GM12892 (cell line): ENCODE data around the gene HTR6.

ENCODE experiments used
- DNase-seq: peaks from one replicate; pipeline ENCODE4 v3.0.0; 2011; ENCODE audit not compliant: insufficient read length
- FAIRE-seq: peaks from 2 replicates; lab custom pipeline; 2011; peaks lifted over from hg19 to GRCh38; lab: Jason Lieb, UNC
- POLR2A ChIP-seq: IDR thresholded peaks from 2 replicates; pipeline ENCODE4 v1.6.1; 2011; ENCODE audit warnings: low read depth, low read length, control low read depth
- POLR2AphosphoS5 ChIP-seq: IDR thresholded peaks from 2 replicates; pipeline ENCODE4 v1.6.1; 2011; ENCODE audit warnings: low read depth, low read length, control low read depth
- TAF1 ChIP-seq: IDR thresholded peaks from 2 replicates; pipeline ENCODE4 v1.6.1; 2011; ENCODE audit warnings: low read depth, mild to moderate bottlenecking, control low read depth, low read length, borderline replicate concordance

Gene HTR6

DNA sequence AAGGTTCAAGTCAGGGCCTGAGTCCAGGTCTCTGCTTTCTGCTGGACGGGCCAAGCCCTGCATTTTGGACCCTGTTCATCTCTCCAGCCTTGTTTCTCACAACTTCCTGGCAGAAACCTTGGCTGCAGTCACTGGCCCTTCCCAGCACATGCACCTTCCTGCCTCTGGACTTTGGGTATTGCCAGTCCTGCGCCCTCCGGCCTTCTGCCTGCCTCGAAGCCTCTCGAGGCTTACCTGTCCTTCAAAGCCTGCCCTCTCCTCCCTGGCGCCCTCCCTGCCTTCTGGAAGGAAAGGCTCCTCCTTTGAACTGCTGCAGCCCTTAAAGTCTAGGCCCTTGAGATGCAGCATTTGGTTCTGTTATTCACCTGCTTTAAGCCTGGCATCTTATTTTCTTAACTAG lies 52.8 kb downstream of the HTR6 start:
- TF ChIP-seq TAF1 (no peak), POLR2A (no peak), POLR2AphosphoS5 (no peak)
- FAIRE-seq (no peak), DNase-seq (no peak)

DNA sequence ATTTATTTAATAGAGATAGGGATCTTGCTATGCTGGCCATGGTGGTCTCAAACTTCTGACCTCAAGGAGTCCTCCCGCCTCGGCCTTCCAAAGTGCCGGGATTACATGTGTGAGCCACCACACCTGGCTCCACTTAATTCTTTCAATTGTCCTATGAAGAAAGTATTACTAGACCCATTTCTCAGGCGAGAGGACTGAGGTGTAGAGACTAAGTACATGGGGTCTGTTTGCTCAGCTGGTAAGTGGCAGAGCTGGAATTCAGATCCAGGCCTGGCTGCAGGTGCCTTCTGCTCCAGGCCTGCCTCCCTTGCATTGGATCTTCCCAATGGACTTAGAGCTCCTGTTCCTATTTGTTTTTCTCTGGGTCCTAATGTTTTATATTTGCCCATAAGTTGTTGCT lies 55.5 kb downstream of the HTR6 start:
- TF ChIP-seq POLR2AphosphoS5 = no peak
- TF ChIP-seq TAF1 = no peak
- TF ChIP-seq POLR2A = no peak
- FAIRE-seq = no peak
- no peak for DNase-seq

DNA sequence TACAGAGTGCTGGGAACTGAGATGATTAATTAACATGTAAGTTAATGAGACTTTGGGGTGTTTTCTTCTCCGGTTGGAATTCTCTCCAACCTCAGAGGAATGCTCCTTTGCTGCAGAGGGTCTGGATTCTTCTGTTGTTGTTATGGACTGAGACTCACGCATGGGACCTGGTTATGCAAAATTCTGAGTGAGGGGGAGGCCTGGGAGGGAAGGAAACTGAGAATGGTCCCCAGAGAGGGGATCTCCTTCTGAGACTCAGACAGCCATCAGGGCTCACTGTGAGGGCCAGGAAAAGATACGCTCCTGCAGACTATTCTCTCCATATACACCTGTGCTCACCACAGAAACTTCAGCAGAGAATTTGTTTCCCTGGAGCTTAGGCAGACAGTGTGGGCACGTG lies 56.3 kb downstream of the HTR6 start:
- FAIRE-seq = no peak
- DNase-seq = no peak
- TF ChIP-seq POLR2A (no peak), POLR2AphosphoS5 (no peak), TAF1 (no peak)

DNA sequence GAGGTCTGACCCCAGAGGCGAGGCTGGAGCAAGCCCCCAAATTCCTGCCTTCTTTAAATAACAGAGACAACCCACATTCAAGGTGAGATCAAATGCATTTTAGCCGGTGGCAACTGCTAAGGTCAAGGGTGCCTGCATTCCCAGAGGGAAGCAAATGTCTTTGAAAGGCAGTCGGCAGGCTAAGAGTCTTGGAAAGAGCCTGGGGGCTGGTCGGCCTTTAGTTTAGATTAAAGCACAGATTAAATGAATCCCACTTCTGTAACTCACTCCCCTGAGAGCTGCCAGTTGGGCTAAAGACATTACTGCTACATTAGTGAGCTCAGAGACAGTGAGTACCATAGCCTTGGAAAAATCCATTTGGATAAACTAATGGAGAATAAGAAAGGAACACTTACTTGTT lies 59.2 kb downstream of the HTR6 start:
- no peak for FAIRE-seq
- no peak for DNase-seq
- TF ChIP-seq POLR2AphosphoS5 = no peak
- TF ChIP-seq POLR2A = no peak
- TF ChIP-seq TAF1 = no peak

DNA sequence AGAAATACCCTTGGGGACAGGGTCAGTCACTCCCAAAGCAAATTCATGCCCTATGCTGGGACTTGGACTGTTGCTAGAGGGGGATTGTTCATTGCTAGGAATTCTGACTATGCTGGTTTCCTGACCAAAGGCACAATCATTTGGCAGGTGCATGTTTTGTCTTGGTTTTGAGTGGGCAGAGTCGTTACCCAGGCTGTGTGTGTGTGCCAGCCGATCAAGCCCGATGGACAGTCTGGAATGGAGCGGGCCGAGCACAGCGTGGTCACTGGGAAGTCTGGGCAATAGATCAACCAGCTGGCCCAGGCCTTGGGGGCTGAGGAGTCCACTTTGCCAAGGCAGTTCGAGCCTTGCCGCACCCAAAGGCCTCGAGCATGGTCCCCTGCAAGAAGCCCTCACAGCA lies 60.9 kb downstream of the HTR6 start:
- DNase-seq (no peak), FAIRE-seq (no peak)
- TF ChIP-seq POLR2A (no peak), TAF1 (no peak), POLR2AphosphoS5 (no peak)

DNA sequence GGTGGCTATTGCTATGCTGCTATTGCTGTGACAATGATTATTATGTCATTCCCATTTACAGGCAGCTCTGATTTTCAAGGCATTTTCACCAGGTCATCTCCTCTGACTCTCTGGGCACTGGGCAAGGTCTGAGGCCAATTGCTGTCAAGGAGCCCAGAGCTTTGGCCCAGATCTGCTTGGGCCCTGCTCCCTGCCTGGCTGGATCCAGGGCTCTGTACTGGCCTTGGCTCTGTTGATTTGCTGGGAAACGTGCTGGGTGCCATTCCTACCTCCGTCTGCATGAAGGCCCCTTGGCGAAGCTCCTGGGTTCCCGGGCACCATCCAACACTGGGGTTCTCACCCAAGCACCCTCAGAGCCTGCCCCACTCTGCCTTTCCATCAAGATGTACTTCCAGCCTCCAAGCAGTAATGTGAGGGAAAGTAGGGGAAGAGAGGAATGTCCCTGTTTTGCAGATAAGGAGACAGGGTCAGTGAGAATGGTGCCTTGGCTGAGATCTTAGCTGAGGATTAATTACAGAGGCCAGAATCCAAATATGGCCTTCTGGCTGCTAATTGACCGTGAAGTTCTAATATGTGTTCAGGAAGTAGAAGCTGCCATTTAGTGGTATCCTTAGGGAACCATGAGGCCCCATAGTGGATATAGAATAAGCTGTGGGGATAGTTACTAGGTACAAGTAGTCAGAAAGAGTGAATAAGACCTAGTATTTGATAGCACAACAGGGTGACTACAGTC lies 63.9 kb downstream of the HTR6 start:
- no peak for FAIRE-seq
- TF ChIP-seq TAF1 (no peak), POLR2A (no peak)
- no peak for DNase-seq

DNA sequence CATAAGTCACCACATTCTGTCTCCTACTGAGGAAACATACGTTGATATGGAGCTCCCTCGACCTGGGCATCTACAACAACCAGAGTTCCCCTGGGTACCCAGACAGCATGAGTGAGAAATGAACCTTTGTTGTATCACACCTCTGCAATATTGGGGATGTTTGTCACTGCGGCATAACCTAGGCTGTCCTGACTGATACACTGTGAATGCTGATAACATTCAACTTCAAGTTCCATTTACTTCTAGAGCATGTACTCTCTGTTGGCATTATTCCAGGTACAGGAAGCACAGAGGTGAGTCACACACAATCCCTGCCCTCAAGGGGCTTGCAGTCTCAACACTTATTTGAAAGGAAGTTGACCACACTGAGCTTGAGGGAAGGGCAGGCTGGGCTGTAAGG lies 65.6 kb downstream of the HTR6 start:
- TF ChIP-seq POLR2A = no peak
- no peak for TF ChIP-seq TAF1
- TF ChIP-seq POLR2AphosphoS5 = no peak
- DNase-seq = no peak
- FAIRE-seq = no peak
